Cortex of kidney (tissue), 1 donor: ENCODE data around the gene ASIC3.
"Not testable (repeated sequence)": the region's sequence is repeated elsewhere in the genome, so short reads cannot be mapped to it uniquely, and the experiment has no call there.

Source experiments
- DNase-seq: peaks from one replicate; lab custom pipeline; 2025; lab: John Stamatoyannopoulos, UW

Gene ASIC3

GRCh38 chr7:151013733-151014497 lies 34.4 kb upstream of the ASIC3 start:
- no peak for DNase-seq

- no peak for DNase-seq
Measured at GRCh38 chr7:151014950-151015349, 33.4 kb upstream of the ASIC3 start.

GRCh38 chr7:151015967-151016366 lies 32.4 kb upstream of the ASIC3 start:
- DNase-seq = no peak

- DNase-seq = no peak
Measured at GRCh38 chr7:151016505-151016904, 31.8 kb upstream of the ASIC3 start.

- DNase-seq = no peak
Measured at GRCh38 chr7:151016942-151017341, 31.4 kb upstream of the ASIC3 start.

GRCh38 chr7:151017370-151017952 lies 30.9 kb upstream of the ASIC3 start:
- no peak for DNase-seq

GRCh38 chr7:151017953-151018420 lies 30.3 kb upstream of the ASIC3 start:
- DNase-seq = no peak

- DNase-seq = no peak
Measured at GRCh38 chr7:151018421-151019129, 29.8 kb upstream of the ASIC3 start.

- DNase-seq = no peak
Measured at GRCh38 chr7:151019130-151019447, 29.2 kb upstream of the ASIC3 start.

- DNase-seq = no peak
Measured at GRCh38 chr7:151020231-151020630, 28.1 kb upstream of the ASIC3 start.

GRCh38 chr7:151023232-151023631 lies 25.1 kb upstream of the ASIC3 start:
- no peak for DNase-seq

GRCh38 chr7:151024435-151025056 lies 23.8 kb upstream of the ASIC3 start, which contains the start of gene ATG9B:
Gene ATG9B (minus strand): TSS chr7:151024494. CDS start chr7:151024423, 71 bp downstream.
- DNase-seq = no peak

GRCh38 chr7:151025924-151026671 lies 22.2 kb upstream of the ASIC3 start:
- no peak for DNase-seq

- DNase-seq = not testable (repeated sequence)
Measured at GRCh38 chr7:151026771-151027727, 21.3 kb upstream of the ASIC3 start.

- DNase-seq = not testable (repeated sequence)
Measured at GRCh38 chr7:151027728-151028130, 20.6 kb upstream of the ASIC3 start.

GRCh38 chr7:151028131-151028947 lies 20.0 kb upstream of the ASIC3 start, which contains the start of gene ABCB8:
Gene ABCB8 (plus strand): TSS chr7:151028450. CDS start chr7:151028516, 66 bp downstream.
- peak; percentile 29 for DNase-seq

- no peak for DNase-seq
Measured at GRCh38 chr7:151028948-151029501, 19.3 kb upstream of the ASIC3 start.

- DNase-seq = no peak
Measured at GRCh38 chr7:151031011-151031410, 17.3 kb upstream of the ASIC3 start.
